Tibial artery (tissue), 4 donors: Measurements from ENCODE around the gene TSPAN15.

Experiments used
- DNase-seq, 2 donors: peaks; one replicate each; pipeline ENCODE4 v3.0.0-alpha.2; 2019
- H3K27ac ChIP-seq, 2 donors: fragments of 200-600 bp; sonication (generic) in 1 of 2; 1 replicate in 1 of 2; 2 replicates in 1 of 2; pipeline ENCODE4 v1.5.1; 2018 to 2019; ENCODE audit warnings: mild to moderate bottlenecking in 1 of 2
- H3K27me3 ChIP-seq, 2 donors: fragments of 200-600 bp; sonication (generic) in 1 of 2; one replicate each; pipeline versions ENCODE4 v1.5.1 to v1.6.0; 2016 to 2019
- H3K36me3 ChIP-seq, 3 donors: fragments of 200-600 bp; sonication (generic) in 2 of 3; one replicate each; pipeline ENCODE4 v1.5.1; 2016 to 2019; ENCODE audit warnings: mild to moderate bottlenecking in 2 of 3
- H3K4me1 ChIP-seq, 4 donors: fragments of 200-600 bp; sonication (generic) in 2 of 4; 1 replicate in 3 of 4; 2 replicates in 1 of 4; pipeline ENCODE4 v1.5.1; 2016 to 2019
- H3K4me3 ChIP-seq, 2 donors: fragments of 200-600 bp; sonication (generic) in 1 of 2; 1 replicate in 1 of 2; 2 replicates in 1 of 2; pipeline ENCODE4 v1.5.1; 2018 to 2019; ENCODE audit warnings: mild to moderate bottlenecking in 2 of 2
- H3K9me3 ChIP-seq, 3 donors: fragments of 200-600 bp; sonication (generic) in 1 of 3; one replicate each; pipeline ENCODE4 v1.5.1; 2016 to 2019
- CTCF ChIP-seq, 2 experiments: fragments of 200-600 bp in 1 of 2; fragments of 450-650 bp in 1 of 2; IDR thresholded peaks; one replicate each; pipeline ENCODE4 v1.5.1; 2017 to 2019; ENCODE audit warnings: antibody characterized with exemption in 2 of 2, mild to moderate bottlenecking in 1 of 2, moderate library complexity in 1 of 2
- intact Hi-C: fragments of 100-400 bp; cut with DNase I; formaldehyde crosslinking; loops from one replicate; pipeline ENCODE4 v1.15.0; 2023; ENCODE audit warnings: low total_unique reads

Gene TSPAN15

GRCh38 chr10:69434169-69434568 lies 17.1 kb upstream of the TSPAN15 start:
- Histone ChIP-seq H3K27me3 (no peaks in the 10 kb centered on the region), H3K27ac (no peak overlapping the region), H3K9me3 (no peaks in the 10 kb centered on the region), H3K4me3 (no peak overlapping the region), H3K4me1 (peaks cover 0 to 11% (median 7%) of the 10 kb centered on the region in 4 donors), H3K36me3 (no peaks in the 10 kb centered on the region)
- no peak for TF ChIP-seq CTCF (IDR thresholded peaks at IDR 0.05)
- DNase-seq = no peak
- intact Hi-C loops = no loop called here

- no peaks in the 10 kb centered on the region for H3K36me3 ChIP-seq
- intact Hi-C loops = no loop called here
- DNase-seq = no peak
- TF ChIP-seq CTCF (IDR thresholded peaks at IDR 0.05) = no peak
- no peak overlapping the region for H3K27ac ChIP-seq
- H3K4me1 ChIP-seq = peaks cover 0 to 17% (median 11%) of the 10 kb centered on the region in 4 donors
- H3K9me3 ChIP-seq = no peaks in the 10 kb centered on the region
- no peak overlapping the region for H3K4me3 ChIP-seq
- H3K27me3 ChIP-seq = no peaks in the 10 kb centered on the region
Observed at GRCh38 chr10:69434926-69435325, 16.3 kb upstream of the TSPAN15 start.

GRCh38 chr10:69435966-69436520 lies 15.2 kb upstream of the TSPAN15 start:
- TF ChIP-seq CTCF (IDR thresholded peaks at IDR 0.05) = no peak
- Histone ChIP-seq H3K9me3 (no peaks in the 10 kb centered on the region), H3K27ac (no peak overlapping the region), H3K36me3 (no peaks in the 10 kb centered on the region), H3K27me3 (no peaks in the 10 kb centered on the region), H3K4me1 (peaks cover 0 to 17% (median 11%) of the 10 kb centered on the region in 4 donors), H3K4me3 (no peak overlapping the region)
- intact Hi-C loops = no loop called here
- no peak for DNase-seq

GRCh38 chr10:69437321-69438259 lies 13.7 kb upstream of the TSPAN15 start:
- H3K9me3 ChIP-seq = no peaks in the 10 kb centered on the region
- intact Hi-C loops = no loop called here
- no peak overlapping the region for H3K27ac ChIP-seq
- DNase-seq = no peak
- no peaks in the 10 kb centered on the region for H3K36me3 ChIP-seq
- H3K27me3 ChIP-seq = no peaks in the 10 kb centered on the region
- no peak overlapping the region for H3K4me3 ChIP-seq
- no peak for TF ChIP-seq CTCF (IDR thresholded peaks at IDR 0.05)
- peaks cover 0 to 17% (median 11%) of the 10 kb centered on the region in 4 donors for H3K4me1 ChIP-seq

GRCh38 chr10:69438536-69439349 lies 12.5 kb upstream of the TSPAN15 start:
- no peaks in the 10 kb centered on the region for H3K36me3 ChIP-seq
- TF ChIP-seq CTCF (IDR thresholded peaks at IDR 0.05) = no peak
- intact Hi-C loops = no loop called here
- H3K9me3 ChIP-seq = no peaks in the 10 kb centered on the region
- no peak overlapping the region for H3K27ac ChIP-seq
- H3K4me1 ChIP-seq = peaks cover 0 to 17% (median 11%) of the 10 kb centered on the region in 4 donors
- no peak for DNase-seq
- no peak overlapping the region for H3K4me3 ChIP-seq
- no peaks in the 10 kb centered on the region for H3K27me3 ChIP-seq
